Peyer's patch (tissue), 4 donors: Measurements from ENCODE around the gene TPM4. TPM values are rescaled to one million over a fixed set of nuclear protein-coding genes. Genes with fewer than 3 reads are reported as not detected.

ENCODE experiments used
- DNase-seq, 3 donors: peaks; one replicate each; pipeline ENCODE4 v3.0.0-alpha.2; 2017 to 2019
- H3K27ac ChIP-seq, 4 donors: fragments of 200-600 bp; sonication (generic); one replicate each; pipeline ENCODE4 v1.5.1; 2016 to 2019
- H3K27me3 ChIP-seq, 2 donors: fragments of 200-600 bp; sonication (generic); one replicate each; pipeline ENCODE4 v1.5.1; 2019
- H3K36me3 ChIP-seq, 3 donors: fragments of 200-600 bp; sonication (generic); one replicate each; pipeline ENCODE4 v1.5.1; 2016 to 2019
- H3K4me1 ChIP-seq, 4 donors: fragments of 200-600 bp; sonication (generic); one replicate each; pipeline ENCODE4 v1.5.1; 2016 to 2019
- H3K4me3 ChIP-seq, 4 donors: fragments of 200-600 bp; sonication (generic); 1 replicate in 3 of 4; 2 replicates in 1 of 4; pipeline ENCODE4 v1.5.1; 2016 to 2019; ENCODE audit warnings: mild to moderate bottlenecking in 1 of 4
- H3K9me3 ChIP-seq, 4 donors: fragments of 200-600 bp; sonication (generic); one replicate each; pipeline ENCODE4 v1.5.1; 2016 to 2019; ENCODE audit warnings: mild to moderate bottlenecking in 1 of 4
- CTCF ChIP-seq, 6 experiments: fragments of 450-650 bp in 4 of 6; fragments of 200-600 bp in 2 of 6; sonication (generic) in 1 of 6; IDR thresholded peaks; one replicate each; pipeline ENCODE4 v1.5.1; 2017 to 2019; ENCODE audit warnings: antibody characterized with exemption in 6 of 6, mild to moderate bottlenecking in 3 of 6, moderate library complexity in 1 of 6
- POLR2A ChIP-seq, 2 donors: fragments of 450-650 bp; IDR thresholded peaks; one replicate each; pipeline ENCODE4 v1.5.1; 2017; ENCODE audit warnings: antibody characterized with exemption in 2 of 2, mild to moderate bottlenecking in 2 of 2, moderate library complexity in 2 of 2
- total RNA-seq, 4 donors: library from RNA; depleted of rRNA; stranded (reverse); fragments of >200 nt; gene quantifications; one replicate each; pipeline ENCODE4 v1.1.0, GENCODE V29; 2016

Gene TPM4
- total RNA-seq, 4 donors from 2014 or later = 125 to 423 (median 139) TPM

DNA sequence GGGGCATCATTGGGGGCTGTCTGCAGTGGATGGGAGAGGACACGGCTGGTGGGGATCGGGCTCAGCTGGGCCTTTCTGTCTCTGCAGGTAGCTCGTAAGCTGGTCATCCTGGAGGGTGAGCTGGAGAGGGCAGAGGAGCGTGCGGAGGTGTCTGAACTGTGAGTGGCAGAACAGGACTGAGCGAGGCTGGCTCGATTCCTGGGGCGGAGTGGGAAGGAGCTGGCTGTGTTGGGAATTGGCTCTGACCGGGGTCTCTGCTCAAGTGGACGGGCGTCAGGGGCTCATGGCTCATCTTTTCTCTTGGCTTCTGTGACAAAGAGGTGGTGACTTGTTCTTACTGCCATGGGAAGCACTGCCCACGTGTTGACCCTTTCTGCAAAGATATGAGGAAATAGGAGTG is 11.6 kb downstream of the TPM4 start:
- peak overlapping the region in 3 of 4 donors; percentile 38 to 78 (median 67) for H3K27ac ChIP-seq
- TF ChIP-seq POLR2A (IDR thresholded peaks at IDR 0.05) (no peak), CTCF (IDR thresholded peaks at IDR 0.05) (no peak)
- no peak overlapping the region for H3K4me3 ChIP-seq
- no peaks in the 10 kb centered on the region for H3K27me3 ChIP-seq
- peaks cover 0 to 57% (median 10%) of the 10 kb centered on the region in 4 donors for H3K4me1 ChIP-seq
- H3K9me3 ChIP-seq = no peaks in the 10 kb centered on the region
- DNase-seq = no peak
- H3K36me3 ChIP-seq = peaks cover 0 to 100% (median 0%) of the 10 kb centered on the region in 3 donors

DNA sequence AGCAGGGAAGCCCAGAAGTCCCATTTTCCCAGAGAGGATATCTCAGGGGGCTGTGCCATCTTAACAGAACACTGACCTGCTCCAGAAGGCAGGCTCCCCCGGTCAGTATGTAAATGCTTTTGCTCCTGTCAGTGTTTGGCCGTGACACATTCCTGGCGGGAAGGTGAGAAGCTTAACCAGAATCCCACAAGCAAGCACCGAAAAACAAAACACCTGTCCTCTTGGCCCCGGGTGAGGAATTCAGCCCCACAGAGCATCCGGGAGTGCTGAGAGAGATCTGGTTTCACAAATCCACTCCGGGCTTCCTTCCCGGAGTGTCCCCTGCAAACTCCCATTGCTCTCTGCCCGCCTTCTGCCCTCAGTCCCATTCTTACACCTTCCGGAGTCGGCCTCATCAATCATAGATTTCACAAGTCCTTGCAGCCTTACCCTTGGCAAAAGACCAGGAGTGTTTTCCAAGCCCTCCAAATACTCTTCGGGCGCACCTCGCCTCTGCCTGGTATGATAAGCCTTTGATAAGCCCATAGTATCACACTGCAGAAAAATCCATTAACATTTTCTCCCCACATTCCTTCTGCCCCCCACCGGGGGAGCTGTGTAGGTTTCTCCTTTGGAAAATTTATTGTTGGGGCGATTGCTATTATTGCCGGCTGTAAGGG is 12.2 kb downstream of the TPM4 start:
- peak overlapping the region in 3 of 4 donors; percentile 38 to 78 (median 67) for H3K27ac ChIP-seq
- H3K9me3 ChIP-seq = no peaks in the 10 kb centered on the region
- TF ChIP-seq POLR2A (IDR thresholded peaks at IDR 0.05) (no peak), CTCF (IDR thresholded peaks at IDR 0.05) (peak in 4 of 6 experiments; percentile 15 to 37 (median 28))
- no peak for DNase-seq
- peaks cover 0 to 52% (median 10%) of the 10 kb centered on the region in 4 donors for H3K4me1 ChIP-seq
- H3K4me3 ChIP-seq = no peak overlapping the region
- H3K27me3 ChIP-seq = no peaks in the 10 kb centered on the region
- H3K36me3 ChIP-seq = peaks cover 0 to 100% (median 0%) of the 10 kb centered on the region in 3 donors

DNA sequence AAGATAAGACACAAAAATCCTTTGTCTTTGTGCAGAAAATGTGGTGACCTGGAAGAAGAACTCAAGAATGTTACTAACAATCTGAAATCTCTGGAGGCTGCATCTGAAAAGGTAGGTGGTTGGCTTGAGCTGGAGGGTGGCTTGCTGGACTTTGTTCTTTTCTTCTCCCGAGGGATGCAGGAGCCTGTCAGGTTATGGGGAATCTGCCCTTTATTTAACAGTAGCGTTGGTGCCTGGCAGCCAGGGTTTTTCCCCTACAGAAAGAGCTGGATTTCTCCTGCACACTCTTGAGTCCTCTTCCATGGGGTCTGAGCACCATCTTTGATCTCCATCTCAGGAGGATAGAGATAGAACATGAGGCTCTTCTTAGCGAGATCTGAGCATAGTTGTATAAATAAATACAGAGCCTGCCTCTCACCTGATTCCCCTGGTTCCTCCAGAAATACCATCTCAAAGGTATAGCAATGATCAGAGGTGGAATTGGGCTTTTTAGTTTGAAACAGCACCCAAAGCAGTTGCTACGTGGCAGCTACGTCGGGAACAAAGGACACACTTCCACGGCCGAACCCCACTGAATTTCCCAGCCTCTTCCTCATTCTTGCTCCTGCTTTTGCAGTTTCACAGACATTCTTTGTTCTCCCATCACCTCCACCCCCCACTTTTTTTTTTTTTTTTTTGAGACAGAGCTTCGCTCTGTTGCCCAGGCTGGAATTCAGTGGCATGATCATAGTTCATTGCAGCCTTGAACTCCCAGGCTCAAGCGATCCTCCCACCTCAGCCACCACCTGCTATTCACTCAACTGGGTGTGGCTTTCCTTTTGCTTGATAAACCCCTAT is 12.9 kb downstream of the TPM4 start:
- TF ChIP-seq POLR2A (IDR thresholded peaks at IDR 0.05) (no peak), CTCF (IDR thresholded peaks at IDR 0.05) (no peak)
- H3K4me1 ChIP-seq = peaks cover 0 to 54% (median 10%) of the 10 kb centered on the region in 4 donors
- peaks cover 0 to 100% (median 0%) of the 10 kb centered on the region in 3 donors for H3K36me3 ChIP-seq
- H3K9me3 ChIP-seq = no peaks in the 10 kb centered on the region
- DNase-seq = no peak
- H3K27ac ChIP-seq = peak overlapping the region in 3 of 4 donors; percentile 38 to 78 (median 67)
- H3K4me3 ChIP-seq = no peak overlapping the region
- H3K27me3 ChIP-seq = no peaks in the 10 kb centered on the region

DNA sequence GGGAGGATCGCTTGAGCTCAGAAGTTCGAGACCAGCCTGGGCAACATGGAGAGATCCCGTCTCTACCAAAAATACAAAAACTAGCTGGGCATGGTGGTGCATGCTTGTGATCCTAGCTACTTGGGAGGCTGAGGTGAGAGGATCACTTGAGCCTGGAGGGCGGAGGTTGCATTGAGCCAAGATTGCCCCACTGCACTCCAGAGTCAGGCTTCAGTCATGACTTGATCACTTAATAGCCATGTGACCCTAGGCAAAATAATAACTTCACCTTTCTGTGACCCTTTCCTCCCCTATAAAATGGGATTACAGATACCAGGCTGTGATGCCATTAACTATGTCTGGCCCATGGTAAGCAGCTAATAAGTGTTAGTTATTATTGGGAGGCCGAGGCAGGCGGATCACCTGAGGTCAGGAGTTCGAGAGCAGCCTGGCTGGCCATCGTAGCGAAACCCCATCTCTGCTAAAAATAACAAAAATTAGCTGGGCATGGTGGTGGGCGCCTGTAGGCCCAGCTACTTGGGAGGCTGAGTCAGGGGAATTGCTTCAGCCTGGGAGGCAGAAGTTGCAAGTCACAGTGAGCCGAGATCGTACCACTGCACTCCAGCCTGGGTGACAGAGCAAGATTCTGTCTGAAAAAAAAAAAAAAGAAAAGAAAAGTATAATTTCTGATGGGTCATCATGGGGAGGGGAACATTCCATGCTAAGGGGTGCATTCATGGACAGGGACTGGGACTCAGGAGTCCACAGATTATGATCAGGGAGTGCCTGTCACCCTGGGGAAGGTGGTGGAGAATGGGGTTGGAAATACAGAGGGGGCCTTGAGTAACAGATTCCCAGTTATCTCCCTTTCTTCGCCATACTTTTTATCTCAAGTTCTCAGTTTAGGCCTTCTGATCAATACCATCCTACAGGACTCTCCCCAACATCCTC is 15.5 kb downstream of the TPM4 start:
- no peak for DNase-seq
- Histone ChIP-seq H3K27me3 (no peaks in the 10 kb centered on the region), H3K4me1 (peaks cover 0 to 42% (median 3%) of the 10 kb centered on the region in 4 donors), H3K27ac (peak overlapping the region in 1 of 4 donors; percentile 30), H3K36me3 (peaks cover 0 to 98% (median 6%) of the 10 kb centered on the region in 3 donors), H3K4me3 (no peak overlapping the region), H3K9me3 (no peaks in the 10 kb centered on the region)
- no peak for TF ChIP-seq POLR2A (IDR thresholded peaks at IDR 0.05)
- TF ChIP-seq CTCF (IDR thresholded peaks at IDR 0.05) = no peak
